Islet precursor cell (in vitro differentiated cells): Measurements from ENCODE around the gene KHDC3L.
"Not testable (repeated sequence)": the region's sequence is repeated elsewhere in the genome, so short reads cannot be mapped to it uniquely, and the experiment has no call there.

Experiments
- DNase-seq: peaks from one replicate; pipeline ENCODE4 v3.0.0-alpha.2; 2018

Gene KHDC3L

GRCh38 chr6:73371984-73372383, 9.5 kb downstream of the KHDC3L start:
- DNase-seq = no peak

- no peak for DNase-seq
Observed at GRCh38 chr6:73372516-73372915, 10.1 kb downstream of the KHDC3L start.

GRCh38 chr6:73375216-73375615, 12.8 kb downstream of the KHDC3L start:
- no peak for DNase-seq

- DNase-seq = no peak
Observed at GRCh38 chr6:73377225-73377624, 14.8 kb downstream of the KHDC3L start.

GRCh38 chr6:73381531-73381930, 19.1 kb downstream of the KHDC3L start:
- DNase-seq = not testable (repeated sequence)

GRCh38 chr6:73382462-73383113, 20.1 kb downstream of the KHDC3L start:
- no peak for DNase-seq

GRCh38 chr6:73388433-73388799, 26.0 kb downstream of the KHDC3L start:
- no peak for DNase-seq

GRCh38 chr6:73388800-73389512, 26.5 kb downstream of the KHDC3L start:
- DNase-seq = peak; percentile 88

GRCh38 chr6:73389854-73390253, 27.4 kb downstream of the KHDC3L start:
- no peak for DNase-seq

GRCh38 chr6:73391675-73392074, 29.2 kb downstream of the KHDC3L start:
- DNase-seq = no peak

GRCh38 chr6:73392188-73392587, 29.7 kb downstream of the KHDC3L start:
- not testable (repeated sequence) for DNase-seq

GRCh38 chr6:73393278-73393677, 30.8 kb downstream of the KHDC3L start:
- DNase-seq = no peak

- no peak for DNase-seq
Observed at GRCh38 chr6:73394577-73395354, 32.3 kb downstream of the KHDC3L start, which contains the start of gene DDX43. DDX43 (plus strand) TSS chr6:73394828; CDS start chr6:73394906, 78 bp downstream.

GRCh38 chr6:73395875-73396274, 33.4 kb downstream of the KHDC3L start:
- no peak for DNase-seq

- DNase-seq = no peak
Observed at GRCh38 chr6:73400656-73401055, 38.2 kb downstream of the KHDC3L start.

GRCh38 chr6:73409395-73409794, 46.9 kb downstream of the KHDC3L start:
- DNase-seq = no peak

- no peak for DNase-seq
Observed at GRCh38 chr6:73413102-73413501, 50.6 kb downstream of the KHDC3L start.
